GM19397 (cell line): ENCODE data around the gene USP3.
"Not testable (repeated sequence)": the region's sequence is repeated elsewhere in the genome, so short reads cannot be mapped to it uniquely, and the experiment has no call there.

Experiments
- ATAC-seq: cut with Tn5 transposase; IDR thresholded peaks from one replicate; pipeline ENCODE4 v1.9.1; 2021; ENCODE audit warnings: mild to moderate bottlenecking, moderate library complexity; ENCODE audit not compliant: unreplicated experiment

Gene USP3

DNA sequence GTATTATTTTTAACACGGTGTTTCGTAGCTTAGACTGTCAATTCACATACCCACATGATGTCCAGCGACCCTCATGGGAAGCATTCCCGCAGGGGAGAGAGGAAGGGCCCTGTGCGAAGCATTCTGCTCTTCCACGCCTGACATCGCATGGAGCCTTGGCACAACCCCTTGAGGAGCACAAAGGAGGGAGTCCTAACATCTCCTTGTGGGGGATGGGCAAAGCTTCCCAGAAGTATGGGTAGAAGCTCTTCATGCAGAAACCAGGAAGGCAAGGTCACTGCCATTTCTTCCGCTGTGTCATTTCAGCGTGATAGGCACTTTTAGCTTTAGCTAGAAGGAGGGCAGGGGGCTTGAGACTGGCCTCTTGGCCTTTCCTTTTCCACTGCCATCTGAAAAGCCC is 28.7 kb upstream of the USP3 start:
- ATAC-seq, result no peak

- no peak for ATAC-seq
These were observed 28.2 kb upstream of the USP3 start for GRCh38 chr15:63476229-63476632.

GRCh38 chr15:63478243-63478642 is 26.1 kb upstream of the USP3 start:
- ATAC-seq, result no peak

DNA sequence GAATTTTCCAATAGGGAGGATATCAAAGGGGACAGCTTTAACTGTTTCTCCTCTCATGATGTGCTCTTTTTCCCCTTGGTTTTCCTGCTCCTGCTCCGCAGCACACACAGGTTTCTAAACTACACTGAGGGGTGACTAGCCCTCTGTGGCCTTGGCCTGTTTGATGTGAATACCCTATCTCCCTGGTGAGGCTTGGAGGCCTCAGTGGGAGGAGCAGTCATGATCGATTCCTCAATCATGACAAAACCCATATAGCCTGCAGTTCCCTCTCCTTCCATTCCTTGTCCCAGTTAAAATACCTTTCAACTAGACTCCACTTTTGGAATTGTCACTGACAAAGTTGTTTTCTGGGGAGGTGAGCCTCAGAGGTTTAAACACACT is 24.0 kb upstream of the USP3 start:
- no peak for ATAC-seq

- no peak for ATAC-seq
These were observed 23.1 kb upstream of the USP3 start for GRCh38 chr15:63481105-63481810.

- no peak for ATAC-seq
These were observed 21.5 kb upstream of the USP3 start for GRCh38 chr15:63482874-63483323.

DNA sequence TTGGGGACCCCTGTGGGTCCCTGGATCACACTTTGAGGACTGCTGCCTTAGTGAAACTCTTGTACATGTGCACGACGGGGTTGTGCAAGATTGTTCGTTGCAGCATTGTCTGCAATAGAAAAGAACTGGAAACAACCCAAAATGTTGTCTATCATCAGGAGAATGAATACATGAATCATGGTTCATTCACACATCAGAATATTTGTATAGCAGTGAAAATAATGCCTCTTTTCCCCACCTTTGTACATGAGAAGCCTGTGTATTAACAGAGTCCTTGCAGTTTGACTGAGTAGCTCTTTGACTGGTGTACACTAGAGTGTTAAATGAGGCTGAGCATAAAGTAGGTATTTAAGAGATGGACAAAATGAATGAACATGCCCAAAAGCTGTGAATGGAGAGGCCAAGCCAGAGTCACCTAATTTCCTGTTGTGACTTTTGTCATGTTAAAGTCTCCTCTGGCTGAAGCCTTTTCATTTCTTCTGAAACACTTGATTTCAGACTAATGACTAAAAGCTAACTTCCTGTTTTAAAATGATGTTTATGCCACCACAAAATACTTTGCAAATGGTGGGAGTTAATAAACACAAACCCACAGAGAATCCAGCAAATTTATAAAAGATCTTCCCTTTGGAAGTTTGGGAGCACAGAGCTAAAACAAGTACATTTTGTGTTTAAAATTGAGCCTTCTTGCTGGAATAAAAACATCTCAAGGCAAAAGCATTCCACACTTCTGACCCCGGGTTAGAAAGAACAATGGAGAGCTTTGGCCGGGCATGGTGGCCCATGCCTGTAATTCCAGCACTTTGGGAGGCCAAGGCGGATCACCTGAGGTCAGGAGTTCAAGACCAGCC is 20.6 kb upstream of the USP3 start:
- no peak for ATAC-seq

- no peak for ATAC-seq
These were observed 19.8 kb upstream of the USP3 start for GRCh38 chr15:63484433-63485186.

GRCh38 chr15:63487076-63487757 is 17.2 kb upstream of the USP3 start:
- peak; percentile 52 for ATAC-seq

- not testable (repeated sequence) for ATAC-seq
These were observed 16.5 kb upstream of the USP3 start for GRCh38 chr15:63487758-63488397.

GRCh38 chr15:63488398-63488960 is 15.9 kb upstream of the USP3 start:
- ATAC-seq, result no peak

DNA sequence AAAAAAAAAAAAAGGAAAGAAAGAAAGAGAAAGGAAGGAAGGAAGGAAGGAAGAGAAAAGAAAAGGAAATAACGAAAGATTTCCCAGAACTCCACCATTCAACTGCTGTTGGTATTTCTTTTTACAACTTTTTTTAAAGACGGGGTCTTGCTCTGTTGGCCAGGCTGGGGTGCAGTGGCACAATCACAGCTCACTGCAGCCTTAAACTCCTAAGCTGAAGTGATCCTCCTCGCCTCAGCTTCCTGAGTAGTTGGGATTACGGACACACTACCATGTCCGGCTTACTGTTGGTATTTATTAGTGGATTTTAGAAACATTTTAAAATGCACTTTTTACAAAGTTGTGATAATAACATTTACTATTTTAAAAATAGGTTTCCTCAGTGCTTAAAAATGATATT is 15.0 kb upstream of the USP3 start:
- no peak for ATAC-seq

DNA sequence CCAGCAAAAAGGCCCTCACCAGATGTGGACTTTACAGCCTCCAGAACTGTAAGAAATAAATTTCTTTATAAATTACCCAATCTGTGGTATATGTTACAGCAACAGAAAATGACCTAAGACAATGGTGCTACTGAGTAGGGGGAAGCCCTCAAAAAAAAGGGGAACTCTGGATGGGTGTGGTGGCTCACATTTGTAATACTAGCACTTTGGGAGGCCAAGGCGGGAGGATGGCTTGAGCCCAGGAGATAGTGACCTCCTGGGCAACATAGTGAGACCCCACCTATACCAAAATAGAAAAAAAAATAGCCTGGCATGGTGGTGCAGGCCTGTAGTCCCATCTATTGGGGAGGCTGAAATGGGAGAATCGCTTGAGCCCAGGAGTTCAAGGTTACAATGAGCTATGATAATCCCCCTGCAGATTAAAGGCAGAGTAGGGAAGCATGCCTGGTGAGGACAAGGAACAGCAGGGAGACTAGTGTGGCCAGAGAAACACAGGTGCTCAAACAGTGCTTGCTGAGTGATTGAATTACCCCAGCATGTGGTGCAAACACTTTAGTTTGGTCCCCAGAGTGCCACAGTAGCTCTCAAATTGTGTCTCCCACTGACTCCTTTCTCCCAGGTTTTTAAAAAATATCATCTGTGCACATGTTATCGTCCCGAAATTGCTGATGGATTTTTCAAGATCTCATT is 13.9 kb upstream of the USP3 start:
- ATAC-seq, result no peak

DNA sequence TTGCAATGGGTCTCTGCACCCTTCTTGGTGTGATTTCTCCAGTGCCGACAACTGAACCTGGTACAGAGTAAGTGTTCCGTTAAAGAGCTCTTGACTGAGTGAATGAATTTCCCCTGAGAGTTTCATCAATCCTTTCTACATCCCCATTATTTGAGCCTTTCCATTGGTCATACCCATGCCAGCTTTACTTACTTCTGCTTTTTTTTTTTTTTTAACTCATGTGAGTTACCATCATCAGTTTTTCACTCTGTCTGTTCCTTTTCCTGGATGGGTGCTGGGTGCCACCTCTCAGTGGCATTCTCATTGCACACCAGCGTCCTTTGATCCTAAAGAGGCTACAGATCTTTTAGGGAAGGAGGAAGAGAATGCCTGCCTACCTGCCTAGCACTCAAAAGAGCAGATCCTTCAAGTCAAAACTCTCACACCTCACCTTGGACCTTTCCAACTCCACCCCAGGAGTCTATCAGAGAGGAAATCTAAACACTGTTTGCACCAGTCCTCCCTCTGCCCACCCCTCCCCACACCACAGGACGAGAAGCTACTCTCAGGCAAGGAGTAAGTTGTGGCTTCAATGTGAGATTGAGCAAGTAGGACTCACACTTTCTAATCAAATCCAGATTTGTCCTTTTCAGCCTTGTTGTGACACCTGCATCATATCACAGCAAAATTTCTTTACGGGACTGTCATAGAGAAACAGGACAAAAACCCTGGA is 13.1 kb upstream of the USP3 start:
- ATAC-seq, result no peak

DNA sequence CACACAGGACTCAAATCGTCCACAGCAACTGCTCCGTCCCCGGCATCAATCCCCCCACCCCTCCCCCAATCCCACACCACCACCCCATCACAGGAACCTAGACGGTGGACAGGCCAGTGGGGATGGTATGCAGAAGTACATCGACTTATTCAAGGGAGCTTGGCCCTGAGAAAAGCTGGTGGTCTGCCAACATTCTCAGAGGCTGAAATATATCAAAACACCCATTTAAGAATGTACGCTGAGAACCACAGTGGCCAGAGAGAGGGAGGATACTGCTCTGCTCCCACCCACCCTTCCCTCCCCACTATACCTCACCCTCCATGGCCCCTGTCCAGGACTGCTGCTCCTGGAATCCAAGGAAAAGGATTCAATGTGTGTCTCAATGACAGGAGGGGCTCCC is 12.4 kb upstream of the USP3 start:
- ATAC-seq, result no peak

DNA sequence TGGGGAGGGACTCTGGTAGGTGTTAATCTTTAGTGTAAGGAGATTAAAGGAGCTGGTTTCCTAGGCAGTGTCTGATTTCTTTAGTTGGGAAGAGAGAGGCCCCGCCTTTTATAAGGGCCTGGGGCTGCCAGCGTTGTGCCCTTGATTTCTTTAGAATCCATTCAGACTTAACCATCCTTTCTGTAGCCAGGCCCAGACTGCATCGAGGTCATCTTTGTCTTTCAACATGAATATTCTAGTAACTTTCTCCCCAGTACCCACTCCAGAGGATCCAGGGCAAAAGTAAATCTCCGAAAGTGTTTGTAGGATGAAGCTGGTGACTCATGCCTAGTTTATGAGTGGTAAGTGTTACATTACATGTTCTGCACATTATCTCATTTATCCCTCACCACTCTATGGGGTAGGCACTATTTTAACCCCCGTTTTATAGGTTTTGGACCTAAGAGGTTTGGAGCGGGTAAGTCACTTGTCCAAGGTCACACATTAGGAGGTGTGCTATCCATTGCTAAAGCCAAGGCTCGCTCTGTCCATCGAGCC is 11.8 kb upstream of the USP3 start:
- ATAC-seq, result no peak

- ATAC-seq, result no peak
These were observed 11.0 kb upstream of the USP3 start for GRCh38 chr15:63493436-63493835.

- no peak for ATAC-seq
These were observed 10.0 kb upstream of the USP3 start for GRCh38 chr15:63494408-63494807.

DNA sequence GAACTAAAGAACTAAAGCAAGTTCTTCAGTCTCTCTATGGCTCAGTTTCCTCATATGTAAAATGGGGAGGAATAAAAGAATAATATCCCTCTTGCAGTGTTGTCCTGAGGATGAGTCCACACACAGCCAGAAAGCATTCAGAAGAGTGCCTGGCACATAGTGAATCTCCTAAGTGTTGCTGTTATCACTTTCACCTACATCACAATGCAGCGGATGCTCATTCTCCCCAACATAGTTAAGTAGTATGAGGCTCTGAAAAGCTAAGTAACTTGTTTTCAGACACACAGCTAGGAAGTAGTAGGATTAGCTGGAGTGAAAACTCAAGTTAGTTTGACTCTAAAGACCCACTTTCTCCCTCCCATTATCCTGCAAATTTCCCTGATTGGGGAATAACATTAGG is 9.1 kb upstream of the USP3 start:
- ATAC-seq, result no peak
